DMS114 treated with DMSO at 0.1 percent for 48 hours (cell line): Measurements from ENCODE around the gene NT5DC1.
A peak's percentile ranks its signal among the peaks of the same experiment; 100 is the strongest.

Source experiments
- DNase-seq: peaks from one replicate; lab custom pipeline; 2025; ENCODE audit not compliant: unreplicated experiment; lab: John Stamatoyannopoulos, UW

Gene NT5DC1

GRCh38 chr6:116234689-116235088 is 134.0 kb downstream of the NT5DC1 start:
- no peak for DNase-seq

- DNase-seq = no peak
Measured at GRCh38 chr6:116238083-116238482, 137.4 kb downstream of the NT5DC1 start.

GRCh38 chr6:116239256-116239655 is 138.6 kb downstream of the NT5DC1 start:
- DNase-seq = no peak

GRCh38 chr6:116239856-116240255 is 139.2 kb downstream of the NT5DC1 start:
- no peak for DNase-seq

- no peak for DNase-seq
Measured at GRCh38 chr6:116244284-116244683, 143.6 kb downstream of the NT5DC1 start.

- DNase-seq = no peak
Measured at GRCh38 chr6:116246089-116246488, 145.4 kb downstream of the NT5DC1 start.

GRCh38 chr6:116247285-116247684 is 146.6 kb downstream of the NT5DC1 start:
- no peak for DNase-seq

- no peak for DNase-seq
Measured at GRCh38 chr6:116248577-116248976, 147.9 kb downstream of the NT5DC1 start.

GRCh38 chr6:116251568-116252384 is 151.1 kb downstream of the NT5DC1 start:
- no peak for DNase-seq

GRCh38 chr6:116253188-116253504 is 152.5 kb downstream of the NT5DC1 start:
- no peak for DNase-seq

- DNase-seq = peak; percentile 89
Measured at GRCh38 chr6:116253505-116254296, 153.0 kb downstream of the NT5DC1 start, which contains the start of gene TSPYL4. TSPYL4 (minus strand) TSS chr6:116254075; CDS start chr6:116254008, 67 bp downstream.

GRCh38 chr6:116254297-116255056 is 153.8 kb downstream of the NT5DC1 start:
- no peak for DNase-seq

GRCh38 chr6:116255246-116255800 is 154.7 kb downstream of the NT5DC1 start:
- no peak for DNase-seq

GRCh38 chr6:116256694-116257093 is 156.0 kb downstream of the NT5DC1 start:
- DNase-seq = no peak

GRCh38 chr6:116258520-116258919 is 157.9 kb downstream of the NT5DC1 start:
- DNase-seq = no peak

GRCh38 chr6:116263353-116263752 is 162.7 kb downstream of the NT5DC1 start:
- no peak for DNase-seq

- no peak for DNase-seq
Measured at GRCh38 chr6:116265041-116265829, 164.6 kb downstream of the NT5DC1 start.

- no peak for DNase-seq
Measured at GRCh38 chr6:116266803-116267202, 166.2 kb downstream of the NT5DC1 start.

GRCh38 chr6:116267836-116268588 is 167.4 kb downstream of the NT5DC1 start:
- no peak for DNase-seq
